Measurements from ENCODE around the gene FCAR.
"Not testable (repeated sequence)": the region's sequence is repeated elsewhere in the genome, so short reads cannot be mapped to it uniquely, and the experiment has no call there.

Gene FCAR

GRCh38 chr19:54894106-54894505, 20.1 kb downstream of the FCAR start:
- not testable (repeated sequence) for DNase-seq (ENCODE audit: low spot score)

GRCh38 chr19:54896036-54896435, 22.0 kb downstream of the FCAR start:
- no peak for DNase-seq (ENCODE audit: low spot score)

- not testable (repeated sequence) for DNase-seq (ENCODE audit: low spot score)
Measured at GRCh38 chr19:54898685-54899084, 24.6 kb downstream of the FCAR start.

- DNase-seq (ENCODE audit: low spot score) = not testable (repeated sequence)
Measured at GRCh38 chr19:54899646-54900045, 25.6 kb downstream of the FCAR start.

GRCh38 chr19:54901153-54901552, 27.1 kb downstream of the FCAR start:
- not testable (repeated sequence) for DNase-seq (ENCODE audit: low spot score)

GRCh38 chr19:54902061-54902460, 28.0 kb downstream of the FCAR start:
- DNase-seq (ENCODE audit: low spot score) = no peak

- DNase-seq (ENCODE audit: low spot score) = no peak
Measured at GRCh38 chr19:54903303-54903702, 29.3 kb downstream of the FCAR start.

GRCh38 chr19:54904261-54904660, 30.2 kb downstream of the FCAR start:
- not testable (repeated sequence) for DNase-seq (ENCODE audit: low spot score)

GRCh38 chr19:54905421-54905802, 31.4 kb downstream of the FCAR start:
- no peak for DNase-seq (ENCODE audit: low spot score)

- DNase-seq (ENCODE audit: low spot score) = no peak
Measured at GRCh38 chr19:54905803-54906511, 31.9 kb downstream of the FCAR start, which contains the start of gene NCR1. TSS of gene NCR1 (plus strand) at chr19:54906148. CDS start at chr19:54906188, 40 bp downstream.

- no peak for DNase-seq (ENCODE audit: low spot score)
Measured at GRCh38 chr19:54906819-54907218, 32.8 kb downstream of the FCAR start.

- not testable (repeated sequence) for DNase-seq (ENCODE audit: low spot score)
Measured at GRCh38 chr19:54907899-54908298, 33.9 kb downstream of the FCAR start.

GRCh38 chr19:54916822-54917221, 42.8 kb downstream of the FCAR start:
- peak; percentile 7 for DNase-seq (ENCODE audit: low spot score)

- DNase-seq (ENCODE audit: low spot score) = no peak
Measured at GRCh38 chr19:54918499-54918898, 44.5 kb downstream of the FCAR start.

- DNase-seq (ENCODE audit: low spot score) = not testable (repeated sequence)
Measured at GRCh38 chr19:54919646-54920563, 45.9 kb downstream of the FCAR start.

- DNase-seq (ENCODE audit: low spot score) = no peak
Measured at GRCh38 chr19:54921082-54921481, 47.0 kb downstream of the FCAR start.

GRCh38 chr19:54923276-54923675, 49.2 kb downstream of the FCAR start:
- no peak for DNase-seq (ENCODE audit: low spot score)

- DNase-seq (ENCODE audit: low spot score) = no peak
Measured at GRCh38 chr19:54928299-54928698, 54.3 kb downstream of the FCAR start.

- no peak for DNase-seq (ENCODE audit: low spot score)
Measured at GRCh38 chr19:54937926-54938325, 63.9 kb downstream of the FCAR start.

GRCh38 chr19:54938906-54939305, 64.9 kb downstream of the FCAR start:
- no peak for DNase-seq (ENCODE audit: low spot score)

GRCh38 chr19:54939538-54939937, 65.5 kb downstream of the FCAR start:
- not testable (repeated sequence) for DNase-seq (ENCODE audit: low spot score)
